ENCODE measurements around the gene TRAM2.

DNA sequence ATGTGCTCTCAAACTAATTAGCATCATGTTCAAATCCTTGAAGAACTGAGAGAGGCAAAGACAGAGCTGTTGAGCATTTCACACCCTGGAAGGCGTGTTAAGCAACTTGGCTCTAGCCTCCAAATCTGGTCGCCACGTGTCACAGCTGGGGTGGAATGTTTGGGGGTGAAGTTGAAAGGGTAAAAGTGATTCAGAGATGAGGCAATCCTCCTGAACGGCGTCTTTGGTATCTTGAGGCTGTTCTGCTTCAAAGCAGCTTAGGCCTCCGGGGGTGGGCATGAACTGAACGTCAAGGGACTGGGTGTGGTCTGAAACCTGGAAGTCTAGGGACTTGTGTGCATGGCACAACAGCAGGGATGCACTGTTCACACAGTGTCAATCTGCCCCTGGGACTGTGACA lies 62.3 kb downstream of the TRAM2 start:
- TF ChIP-seq, protein P1, sequence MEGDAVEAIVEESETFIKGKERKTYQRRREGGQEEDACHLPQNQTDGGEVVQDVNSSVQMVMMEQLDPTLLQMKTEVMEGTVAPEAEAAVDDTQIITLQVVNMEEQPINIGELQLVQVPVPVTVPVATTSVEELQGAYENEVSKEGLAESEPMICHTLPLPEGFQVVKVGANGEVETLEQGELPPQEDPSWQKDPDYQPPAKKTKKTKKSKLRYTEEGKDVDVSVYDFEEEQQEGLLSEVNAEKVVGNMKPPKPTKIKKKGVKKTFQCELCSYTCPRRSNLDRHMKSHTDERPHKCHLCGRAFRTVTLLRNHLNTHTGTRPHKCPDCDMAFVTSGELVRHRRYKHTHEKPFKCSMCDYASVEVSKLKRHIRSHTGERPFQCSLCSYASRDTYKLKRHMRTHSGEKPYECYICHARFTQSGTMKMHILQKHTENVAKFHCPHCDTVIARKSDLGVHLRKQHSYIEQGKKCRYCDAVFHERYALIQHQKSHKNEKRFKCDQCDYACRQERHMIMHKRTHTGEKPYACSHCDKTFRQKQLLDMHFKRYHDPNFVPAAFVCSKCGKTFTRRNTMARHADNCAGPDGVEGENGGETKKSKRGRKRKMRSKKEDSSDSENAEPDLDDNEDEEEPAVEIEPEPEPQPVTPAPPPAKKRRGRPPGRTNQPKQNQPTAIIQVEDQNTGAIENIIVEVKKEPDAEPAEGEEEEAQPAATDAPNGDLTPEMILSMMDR (conservative IDR thresholded peaks at IDR 0.05) = no peak
- no peak for TF ChIP-seq ZFX (IDR thresholded peaks at IDR 0.05)
